ENCODE data around the gene NAA11.

Gene NAA11

GRCh38 chr4:79325864-79326328, at the start of gene NAA11:
TSS of gene NAA11 (minus strand) at chr4:79326061. CDS start at chr4:79325877, 184 bp downstream.
- DNase-seq (ENCODE audit: low read depth), result no peak
- TF ChIP-seq CTCF (IDR thresholded peaks at IDR 0.05; ENCODE audit: low read depth, low read length, missing control alignments), result no peak
- in situ Hi-C loops (cut with HindIII; ENCODE audit: low sequenced_read_pairs), result no loop called here
- H3K4me3 ChIP-seq (ENCODE audit: low read depth, low read length), result no peak within 1 kb of the TSS

GRCh38 chr4:79370026-79370425, 44.2 kb upstream of the NAA11 start:
- no peak for DNase-seq (ENCODE audit: low read depth)
- in situ Hi-C loops (cut with HindIII; ENCODE audit: low sequenced_read_pairs), result no loop called here
- TF ChIP-seq CTCF (IDR thresholded peaks at IDR 0.05; ENCODE audit: low read depth, low read length, missing control alignments), result no peak
- H3K4me3 ChIP-seq (ENCODE audit: low read depth, low read length), result no peak overlapping the region

- no peak for DNase-seq (ENCODE audit: low read depth)
- no peak for TF ChIP-seq CTCF (IDR thresholded peaks at IDR 0.05; ENCODE audit: low read depth, low read length, missing control alignments)
- in situ Hi-C loops (cut with HindIII; ENCODE audit: low sequenced_read_pairs), result no loop called here
- H3K4me3 ChIP-seq (ENCODE audit: low read depth, low read length), result no peak overlapping the region
Measured at GRCh38 chr4:79367096-79367495, 41.2 kb upstream of the NAA11 start.

GRCh38 chr4:79366422-79366821, 40.6 kb upstream of the NAA11 start:
- in situ Hi-C loops (cut with HindIII; ENCODE audit: low sequenced_read_pairs), result no loop called here
- no peak for TF ChIP-seq CTCF (IDR thresholded peaks at IDR 0.05; ENCODE audit: low read depth, low read length, missing control alignments)
- no peak overlapping the region for H3K4me3 ChIP-seq (ENCODE audit: low read depth, low read length)
- no peak for DNase-seq (ENCODE audit: low read depth)

GRCh38 chr4:79364061-79364460, 38.2 kb upstream of the NAA11 start:
- H3K4me3 ChIP-seq (ENCODE audit: low read depth, low read length), result no peak overlapping the region
- in situ Hi-C loops (cut with HindIII; ENCODE audit: low sequenced_read_pairs), result no loop called here
- no peak for TF ChIP-seq CTCF (IDR thresholded peaks at IDR 0.05; ENCODE audit: low read depth, low read length, missing control alignments)
- no peak for DNase-seq (ENCODE audit: low read depth)

- DNase-seq (ENCODE audit: low read depth), result no peak
- in situ Hi-C loops (cut with HindIII; ENCODE audit: low sequenced_read_pairs), result no loop called here
- no peak for TF ChIP-seq CTCF (IDR thresholded peaks at IDR 0.05; ENCODE audit: low read depth, low read length, missing control alignments)
- H3K4me3 ChIP-seq (ENCODE audit: low read depth, low read length), result no peak overlapping the region
Measured at GRCh38 chr4:79362626-79363025, 36.8 kb upstream of the NAA11 start.

GRCh38 chr4:79360006-79360405, 34.1 kb upstream of the NAA11 start:
- TF ChIP-seq CTCF (IDR thresholded peaks at IDR 0.05; ENCODE audit: low read depth, low read length, missing control alignments), result no peak
- DNase-seq (ENCODE audit: low read depth), result no peak
- H3K4me3 ChIP-seq (ENCODE audit: low read depth, low read length), result no peak overlapping the region
- in situ Hi-C loops (cut with HindIII; ENCODE audit: low sequenced_read_pairs), result no loop called here

Measured in astrocyte of the cerebellum (primary cell).